HepG2 (cell line): ENCODE data around the gene VPS13D. TPM values are rescaled to one million over a fixed set of nuclear protein-coding genes. Genes with fewer than 3 reads are reported as not detected.

Experiments
- ARNT ChIP-seq: fragments of 450-650 bp; IDR thresholded peaks from 2 replicates; pipeline ENCODE4 v1.6.1; 2017
- ATF5 ChIP-seq: sonication (generic); formaldehyde crosslinking; IDR thresholded peaks from 2 replicates; pipeline ENCODE4 v1.4.0; 2020; ENCODE audit warnings: mild to moderate bottlenecking, low read depth, missing genetic modification reagents
- CBX2 ChIP-seq, 2 experiments: fragments of 200-600 bp in 1 of 2; sonication (generic); formaldehyde crosslinking in 1 of 2; IDR thresholded peaks; 2 replicates each; pipeline versions ENCODE4 v1.7.0 to v1.8.1; 2018 to 2022; ENCODE audit warnings: low read depth in 2 of 2, low read length in 1 of 2, mild to moderate bottlenecking in 1 of 2, missing genetic modification reagents in 1 of 2
- CENPX ChIP-seq: sonication (generic); formaldehyde crosslinking; IDR thresholded peaks from 2 replicates; pipeline ENCODE4 v1.9.0; 2021; ENCODE audit warnings: mild to moderate bottlenecking, missing genetic modification reagents, moderate library complexity
- IKZF1 ChIP-seq: fragments of 450-650 bp; IDR thresholded peaks from 2 replicates; pipeline ENCODE4 v1.7.1; 2016
- NCOR1 ChIP-seq: fragments of 200-600 bp; sonication (generic); IDR thresholded peaks from 2 replicates; pipeline ENCODE4 v1.7.0; 2017; ENCODE audit warnings: antibody characterized with exemption, low read length, borderline replicate concordance
- NFATC3 ChIP-seq: sonication (generic); formaldehyde crosslinking; IDR thresholded peaks from 2 replicates; pipeline ENCODE4 v1.5.1; 2020; ENCODE audit warnings: mild to moderate bottlenecking, missing genetic modification reagents
- RFX5 ChIP-seq: IDR thresholded peaks from 2 replicates; pipeline ENCODE4 v1.6.1; 2011; ENCODE audit warnings: low read depth, low read length, improper control_type of control experiment
- SALL1 ChIP-seq: sonication (generic); formaldehyde crosslinking; IDR thresholded peaks from 2 replicates; pipeline ENCODE4 v1.8.0; 2022; ENCODE audit warnings: mild to moderate bottlenecking, missing genetic modification reagents
- SIX4 ChIP-seq: sonication (generic); formaldehyde crosslinking; IDR thresholded peaks from 2 replicates; pipeline ENCODE4 v1.4.0; 2020; ENCODE audit warnings: missing genetic modification reagents
- TERF1 ChIP-seq: sonication (generic); formaldehyde crosslinking; IDR thresholded peaks from 2 replicates; pipeline ENCODE4 v1.8.0; 2022; ENCODE audit warnings: mild to moderate bottlenecking, missing genetic modification reagents, moderate library complexity
- TOE1 ChIP-seq: sonication (generic); formaldehyde crosslinking; IDR thresholded peaks from 2 replicates; pipeline ENCODE4 v1.4.0; 2020; ENCODE audit warnings: mild to moderate bottlenecking, missing genetic modification reagents
- ZBTB1 ChIP-seq: sonication (generic); formaldehyde crosslinking; IDR thresholded peaks from 2 replicates; pipeline ENCODE4 v1.4.0; 2020; ENCODE audit warnings: missing genetic modification reagents, borderline replicate concordance
- ZBTB20 ChIP-seq: sonication (generic); formaldehyde crosslinking; IDR thresholded peaks from 2 replicates; pipeline ENCODE4 v1.8.1; 2023; ENCODE audit warnings: missing genetic modification reagents, low read depth, mild to moderate bottlenecking, borderline replicate concordance
- ZBTB38 ChIP-seq: sonication (generic); formaldehyde crosslinking; IDR thresholded peaks from 2 replicates; pipeline ENCODE4 v1.5.1; 2020; ENCODE audit warnings: mild to moderate bottlenecking, missing genetic modification reagents
- ZFP36L2 ChIP-seq: sonication (generic); formaldehyde crosslinking; IDR thresholded peaks from 2 replicates; pipeline ENCODE4 v1.4.0; 2020; ENCODE audit warnings: missing genetic modification reagents
- ZMAT5 ChIP-seq: sonication (generic); formaldehyde crosslinking; IDR thresholded peaks from 2 replicates; pipeline ENCODE4 v1.5.0; 2020; ENCODE audit warnings: mild to moderate bottlenecking, low read depth, missing genetic modification reagents, borderline replicate concordance
- ZNF10 ChIP-seq: sonication (generic); formaldehyde crosslinking; IDR thresholded peaks from 2 replicates; pipeline ENCODE4 v1.4.0; 2020; ENCODE audit warnings: mild to moderate bottlenecking, low read depth, missing genetic modification reagents, borderline replicate concordance
- ZNF234 ChIP-seq: sonication (generic); formaldehyde crosslinking; conservative IDR thresholded peaks from 2 replicates; pipeline ENCODE4 v1.5.1; 2020; ENCODE audit warnings: mild to moderate bottlenecking, missing genetic modification reagents
- ZNF710 ChIP-seq: sonication (generic); formaldehyde crosslinking; IDR thresholded peaks from 2 replicates; pipeline ENCODE4 v1.5.0; 2020; ENCODE audit warnings: mild to moderate bottlenecking, missing genetic modification reagents, borderline replicate concordance
- ZNF772 ChIP-seq: sonication (generic); formaldehyde crosslinking; IDR thresholded peaks from 2 replicates; pipeline ENCODE4 v1.5.0; 2020; ENCODE audit warnings: mild to moderate bottlenecking, missing genetic modification reagents
- ZSCAN21 ChIP-seq: sonication (generic); formaldehyde crosslinking; IDR thresholded peaks from 2 replicates; pipeline ENCODE4 v1.8.0; 2022; ENCODE audit warnings: mild to moderate bottlenecking, missing genetic modification reagents, moderate library complexity, borderline replicate concordance
- polyA plus RNA-seq, 8 experiments: library from polyadenylated mRNA; depleted of rRNA in 3 of 8; stranded (reverse) in 7 of 8; unstranded in 1 of 8; fragments of >200 nt; fragmentation: Illumina TruSeq in 4 of 8; extraction: Trizol in 4 of 8; gene quantifications; 2 replicates each; pipeline versions ENCODE4 v1.2.1 to v1.2.3, GENCODE V29; 2011 to 2016; ENCODE audit warnings: low read depth in 4 of 8, missing spikeins in 1 of 8, mixed read lengths in 1 of 8; ENCODE audit not compliant: insufficient read depth in 1 of 8
- total RNA-seq, 5 experiments: library from RNA; depleted of rRNA; stranded (reverse); fragments of >200 nt; fragmentation: Illumina TruSeq; extraction: Trizol; gene quantifications; 2 replicates each; pipeline ENCODE4 v1.2.3, GENCODE V29; 2016; ENCODE audit warnings: low read depth in 1 of 5
- TF ChIP-seq, protein P1 (sequence below): IDR thresholded peaks from 2 replicates; pipeline ENCODE4 v1.6.1; 2018; ENCODE audit warnings: missing genetic modification reagents, mild to moderate bottlenecking, missing compliant biosample characterization
- TF ChIP-seq, protein P2 (sequence below): sonication (generic); formaldehyde crosslinking; IDR thresholded peaks from 2 replicates; pipeline ENCODE4 v1.4.0; 2020; ENCODE audit warnings: missing genetic modification reagents, borderline replicate concordance

VPS13D gene
- total and polyA plus RNA-seq, 2 of the 13 experiments (the other 11 are each of a cell fraction or from before 2014, with no cell fraction given) = 8.6 to 13.9 TPM

DNA sequence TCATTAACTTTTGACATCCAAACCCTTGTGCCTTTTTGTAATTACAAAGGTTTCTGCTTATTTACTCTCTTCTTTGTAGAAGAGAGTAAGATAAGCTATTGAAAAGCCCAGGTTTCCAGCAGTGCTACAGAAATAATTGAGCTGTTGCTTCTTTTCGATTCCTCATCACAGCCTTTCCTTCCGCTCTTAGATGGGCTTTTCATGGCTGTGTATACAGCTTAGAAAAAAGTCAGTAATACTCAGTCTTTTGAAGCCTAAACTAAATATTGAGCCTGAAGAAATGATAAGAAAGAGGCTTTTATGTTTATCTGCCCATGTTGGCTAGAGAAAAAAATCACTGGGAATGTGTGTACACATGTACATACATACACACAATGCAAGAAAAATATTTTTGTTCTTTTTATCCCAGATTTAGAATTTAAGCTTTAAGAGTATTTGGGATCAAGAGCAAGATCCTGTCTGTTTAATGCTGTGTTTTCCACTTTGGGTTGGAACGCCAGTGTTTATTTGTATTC is 172.4 kb downstream of the VPS13D start (continued):
- TF ChIP-seq ZNF710 (CRISPR knock-in tag) = 0 out of 2 replicates have a peak, but pooled peaks have one; percentile 25
- no peak for TF ChIP-seq CBX2 (IDR thresholded peaks at IDR 0.05; ENCODE audit: low read depth, low read length)
- no peak for TF ChIP-seq CBX2 (CRISPR knock-in tag; IDR thresholded peaks at IDR 0.05; ENCODE audit: low read depth)
- no peak for TF ChIP-seq CENPX (CRISPR knock-in tag)
- TF ChIP-seq, protein P1, sequence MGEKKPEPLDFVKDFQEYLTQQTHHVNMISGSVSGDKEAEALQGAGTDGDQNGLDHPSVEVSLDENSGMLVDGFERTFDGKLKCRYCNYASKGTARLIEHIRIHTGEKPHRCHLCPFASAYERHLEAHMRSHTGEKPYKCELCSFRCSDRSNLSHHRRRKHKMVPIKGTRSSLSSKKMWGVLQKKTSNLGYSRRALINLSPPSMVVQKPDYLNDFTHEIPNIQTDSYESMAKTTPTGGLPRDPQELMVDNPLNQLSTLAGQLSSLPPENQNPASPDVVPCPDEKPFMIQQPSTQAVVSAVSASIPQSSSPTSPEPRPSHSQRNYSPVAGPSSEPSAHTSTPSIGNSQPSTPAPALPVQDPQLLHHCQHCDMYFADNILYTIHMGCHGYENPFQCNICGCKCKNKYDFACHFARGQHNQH (CRISPR knock-in tag) = peak; percentile 40; the same call in 1 of the 2 replicates
- peak; percentile 67; the same call in 1 of the 2 replicates for TF ChIP-seq ZBTB20 (CRISPR knock-in tag)
- TF ChIP-seq ZBTB38 (CRISPR knock-in tag) = no peak
- no peak for TF ChIP-seq ARNT
- TF ChIP-seq IKZF1 = no peak
- no peak for TF ChIP-seq ZNF234
- no peak for TF ChIP-seq RFX5
- no peak; the same call in 1 of the 2 replicates for TF ChIP-seq ZNF772 (CRISPR knock-in tag)
- TF ChIP-seq NFATC3 (CRISPR knock-in tag) = no peak
- TF ChIP-seq SALL1 (CRISPR knock-in tag) = peak; percentile 41; the same call in 1 of the 2 replicates
- no peak for TF ChIP-seq ZBTB1 (CRISPR knock-in tag)
- TF ChIP-seq NCOR1 = peak; percentile 65; the same call in 1 of the 2 replicates
- TF ChIP-seq TOE1 = no peak
- TF ChIP-seq, protein P2, sequence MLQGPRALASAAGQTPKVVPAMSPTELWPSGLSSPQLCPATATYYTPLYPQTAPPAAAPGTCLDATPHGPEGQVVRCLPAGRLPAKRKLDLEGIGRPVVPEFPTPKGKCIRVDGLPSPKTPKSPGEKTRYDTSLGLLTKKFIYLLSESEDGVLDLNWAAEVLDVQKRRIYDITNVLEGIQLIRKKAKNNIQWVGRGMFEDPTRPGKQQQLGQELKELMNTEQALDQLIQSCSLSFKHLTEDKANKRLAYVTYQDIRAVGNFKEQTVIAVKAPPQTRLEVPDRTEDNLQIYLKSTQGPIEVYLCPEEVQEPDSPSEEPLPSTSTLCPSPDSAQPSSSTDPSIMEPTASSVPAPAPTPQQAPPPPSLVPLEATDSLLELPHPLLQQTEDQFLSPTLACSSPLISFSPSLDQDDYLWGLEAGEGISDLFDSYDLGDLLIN (CRISPR knock-in tag) = no peak
- no peak for TF ChIP-seq ZNF10 (CRISPR knock-in tag)
- TF ChIP-seq SIX4 (CRISPR knock-in tag) = peak; percentile 80; the same call in 1 of the 2 replicates
- TF ChIP-seq ZMAT5 (CRISPR knock-in tag) = no peak
- no peak for TF ChIP-seq TERF1 (CRISPR knock-in tag)
- no peak for TF ChIP-seq ATF5 (CRISPR knock-in tag)
- no peak for TF ChIP-seq ZSCAN21 (CRISPR knock-in tag)
- TF ChIP-seq ZFP36L2 (CRISPR knock-in tag) = no peak
